ENCODE data around the gene EFCAB12. TPM values are rescaled to one million over a fixed set of nuclear protein-coding genes. Genes with fewer than 3 reads are reported as not detected.

Gene EFCAB12
- total and polyA plus RNA-seq, 2 of the 13 experiments (the other 11 are each of a cell fraction or from before 2014, with no cell fraction given), result 0.31 to 2.4 TPM

GRCh38 chr3:129439817-129440617, 11.6 kb upstream of the EFCAB12 start, which contains the start of the genes IFT122 and MBD4 (continued):
- TF ChIP-seq ZNF484 (CRISPR knock-in tag; IDR thresholded peaks at IDR 0.05; ENCODE audit: borderline replicate concordance, low read depth), result 0 out of 2 replicates have a peak, but pooled peaks have one; percentile 21
- peak; percentile 83; the same call in 1 of the 2 replicates for TF ChIP-seq RFXAP (CRISPR knock-in tag; IDR thresholded peaks at IDR 0.05; ENCODE audit: borderline replicate concordance)
- TF ChIP-seq ZSCAN22 (CRISPR knock-in tag; IDR thresholded peaks at IDR 0.05), result 0 out of 2 replicates have a peak, but pooled peaks have one; percentile 37
- TF ChIP-seq AHR (CRISPR knock-in tag; IDR thresholded peaks at IDR 0.05), result no peak
- peak; percentile 64 to 69 for TF ChIP-seq POLR2A (IDR thresholded peaks at IDR 0.05; ENCODE audit: insufficient read depth in 1 of 2, low read depth in 2 of 2, low read length in 2 of 2)
- no peak for TF ChIP-seq THAP8 (CRISPR knock-in tag; IDR thresholded peaks at IDR 0.05; ENCODE audit: borderline replicate concordance)
- TF ChIP-seq ZNF414 (CRISPR knock-in tag; IDR thresholded peaks at IDR 0.05), result peak; percentile 53; the same call in 1 of the 2 replicates
- peak; percentile 57; the same call in 1 of the 2 replicates for TF ChIP-seq CBX5 (CRISPR knock-in tag; IDR thresholded peaks at IDR 0.05; ENCODE audit: borderline replicate concordance)
- 0 out of 2 replicates have a peak, but pooled peaks have one; percentile 25 for TF ChIP-seq REL (CRISPR knock-in tag; conservative IDR thresholded peaks at IDR 0.05)
- TF ChIP-seq TCF7L2 (IDR thresholded peaks at IDR 0.05; ENCODE audit: low read depth, low read length), result no peak
- no peak for TF ChIP-seq ZNF879 (CRISPR knock-in tag; IDR thresholded peaks at IDR 0.05)
- TF ChIP-seq CERS6 (CRISPR knock-in tag; IDR thresholded peaks at IDR 0.05), result no peak
- peak; percentile 99 for TF ChIP-seq SAP130 (CRISPR knock-in tag; IDR thresholded peaks at IDR 0.05; ENCODE audit: low read depth)
- peak; percentile 36; the same call in 1 of the 2 replicates for TF ChIP-seq ZNF12 (CRISPR knock-in tag; IDR thresholded peaks at IDR 0.05)
- peak; percentile 52 for TF ChIP-seq ASH2L (IDR thresholded peaks at IDR 0.05; ENCODE audit: insufficient read length, low read depth, low read length)
- TF ChIP-seq ZSCAN21 (CRISPR knock-in tag; IDR thresholded peaks at IDR 0.05; ENCODE audit: borderline replicate concordance), result peak; percentile 76; the same call in 1 of the 2 replicates
- peak; percentile 78 for TF ChIP-seq TFDP2 (CRISPR knock-in tag; IDR thresholded peaks at IDR 0.05)
- TF ChIP-seq PHF8 (CRISPR knock-in tag; IDR thresholded peaks at IDR 0.05), result peak; percentile 88
- peak; percentile 32; the same call in 1 of the 2 replicates for TF ChIP-seq ZNF614 (CRISPR knock-in tag; IDR thresholded peaks at IDR 0.05; ENCODE audit: borderline replicate concordance)
- peak; percentile 73; the same call in 1 of the 2 replicates for TF ChIP-seq ZNF572 (CRISPR knock-in tag; IDR thresholded peaks at IDR 0.05)
- TF ChIP-seq EP300 (IDR thresholded peaks at IDR 0.05; ENCODE audit: low read depth in 2 of 2, low read length in 2 of 2), result 0 out of 4 replicates have a peak, but pooled peaks of 1 of the 2 experiments have one; percentile 14
- peak; percentile 39 for TF ChIP-seq EP300 (CRISPR knock-in tag; IDR thresholded peaks at IDR 0.05; ENCODE audit: borderline replicate concordance)
- TF ChIP-seq BORCS8-MEF2B (CRISPR knock-in tag; IDR thresholded peaks at IDR 0.05), result no peak
- no peak for TF ChIP-seq LBX2 (CRISPR knock-in tag; IDR thresholded peaks at IDR 0.05; ENCODE audit: borderline replicate concordance)

Measured in HepG2 (cell line).